IPS DF 4.7 (cell line): Measurements from ENCODE around the gene OTOP1.
"Not testable (repeated sequence)": the region's sequence is repeated elsewhere in the genome, so short reads cannot be mapped to it uniquely, and the experiment has no call there.

Experiments used
- DNase-seq: peaks from one replicate; pipeline ENCODE4 v3.0.0-alpha.2; 2013; ENCODE audit warnings: low spot score; ENCODE audit errors: extremely low read depth

OTOP1 gene

DNA sequence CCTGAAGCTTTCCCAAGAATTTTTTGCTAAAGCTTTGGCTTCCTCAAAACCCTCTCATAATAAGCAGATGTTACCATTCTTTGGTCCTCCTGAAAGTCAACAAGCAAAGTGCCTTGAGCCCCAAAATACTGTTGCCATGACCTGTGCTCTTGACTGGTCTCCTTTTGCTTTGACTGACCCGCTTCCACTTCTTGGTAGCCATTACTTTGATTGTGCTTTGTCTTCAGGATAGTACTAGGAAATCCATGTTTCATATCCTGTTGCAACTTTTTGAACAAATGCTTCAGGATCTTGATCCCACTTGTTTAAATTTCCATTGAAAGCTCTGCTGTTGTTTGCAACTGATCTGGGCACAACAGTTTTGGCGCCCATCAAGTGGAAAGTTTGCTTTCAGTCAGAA, 6.9 kb upstream of the OTOP1 start:
- no peak for DNase-seq

DNA sequence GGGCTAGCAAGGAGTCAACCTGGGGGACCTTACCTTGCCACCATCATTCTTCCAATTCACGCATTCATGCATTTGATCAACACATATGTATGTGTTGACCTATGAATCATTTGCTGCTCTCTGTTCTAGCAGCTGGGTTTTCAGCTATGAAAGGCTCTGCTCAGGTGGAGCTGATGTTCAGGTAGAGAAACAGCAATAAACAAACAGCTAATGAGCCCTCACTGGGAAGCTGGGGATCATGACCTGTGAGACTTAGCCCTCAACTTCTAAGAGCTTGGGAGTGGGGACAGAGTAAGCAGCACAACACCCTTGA, 1.6 kb upstream of the OTOP1 start:
- DNase-seq: no peak

- no peak for DNase-seq
These were observed 1.0 kb upstream of the OTOP1 start for GRCh38 chr4:4227510-4228355.

DNA sequence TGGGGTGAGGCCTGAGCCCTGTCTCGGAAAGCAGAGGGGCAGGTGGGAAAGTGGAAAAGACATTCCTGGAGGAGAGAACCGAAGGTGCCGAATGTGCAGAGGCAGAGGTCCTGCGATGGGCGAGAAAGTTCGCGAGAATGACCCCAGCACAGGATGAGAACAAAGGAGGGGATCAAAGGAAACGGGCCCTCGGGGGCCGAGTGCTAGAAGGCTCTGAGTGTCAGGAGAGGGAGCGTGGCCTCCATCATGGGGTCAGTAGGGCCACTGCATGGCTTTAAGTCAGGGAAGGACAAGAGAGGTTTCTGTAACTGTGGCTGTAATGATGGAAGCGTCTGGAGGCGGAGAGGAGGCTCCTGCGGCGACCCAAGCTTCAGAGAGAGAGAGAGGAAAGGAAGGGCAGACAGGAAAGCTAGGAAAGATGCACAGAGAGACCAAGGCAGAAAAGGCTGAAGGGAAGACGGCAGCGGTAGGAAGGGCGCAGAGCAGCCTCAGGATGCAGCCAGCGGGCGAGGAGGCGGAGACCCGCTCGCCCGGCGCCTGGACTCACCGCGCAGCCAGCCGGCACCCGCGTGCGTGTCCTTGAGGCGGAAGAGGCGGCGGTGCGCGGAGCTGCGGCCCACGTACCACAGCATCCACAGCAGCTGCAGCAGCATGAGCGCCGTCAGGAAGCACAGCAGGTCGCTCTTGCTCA, 669 bp downstream of the OTOP1 start:
- no peak for DNase-seq

GRCh38 chr4:4217113-4217512, 9.6 kb downstream of the OTOP1 start:
- DNase-seq: no peak

GRCh38 chr4:4216648-4217047, 10.1 kb downstream of the OTOP1 start:
- DNase-seq: no peak

GRCh38 chr4:4213674-4214073, 13.1 kb downstream of the OTOP1 start:
- not testable (repeated sequence) for DNase-seq

- DNase-seq: no peak
These were observed 20.5 kb downstream of the OTOP1 start for GRCh38 chr4:4206204-4206603.

DNA sequence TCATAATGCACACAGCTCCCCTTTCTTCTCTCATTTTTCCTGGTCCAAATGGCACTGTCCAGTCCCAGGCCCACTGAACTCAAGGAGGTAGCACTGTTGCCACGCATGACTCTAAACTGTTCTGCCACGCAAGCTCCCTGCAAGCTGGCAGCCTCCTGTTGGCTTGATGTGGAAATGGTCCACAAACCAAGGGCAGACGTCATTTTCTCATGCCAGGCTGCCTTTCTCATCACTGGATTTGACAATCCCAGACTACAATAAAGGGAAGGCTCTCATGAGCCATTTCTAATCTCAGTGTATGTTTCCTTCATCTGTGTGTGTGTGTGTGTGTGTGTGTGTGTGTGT, 22.4 kb downstream of the OTOP1 start:
- no peak for DNase-seq

- no peak for DNase-seq
These were observed 22.9 kb downstream of the OTOP1 start for GRCh38 chr4:4203688-4204400.

DNA sequence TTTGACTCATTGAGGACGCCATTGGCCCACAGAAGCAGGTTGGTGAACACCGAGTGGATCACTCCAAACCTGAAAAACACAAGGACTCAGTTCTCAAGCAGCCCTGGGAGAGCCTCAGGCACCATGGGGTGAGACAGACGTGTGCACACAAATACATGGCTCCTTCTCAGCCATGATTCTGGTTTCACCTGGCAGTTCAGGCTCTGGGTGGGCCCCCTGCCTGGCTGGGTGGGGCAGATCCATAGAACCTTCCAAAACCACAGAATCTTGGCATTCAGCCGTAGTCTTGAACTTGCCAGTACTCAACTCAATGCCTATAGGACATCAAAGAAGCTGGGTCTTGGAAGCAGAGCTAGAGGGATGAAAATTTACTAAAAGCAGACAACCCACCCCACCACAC, 24.2 kb downstream of the OTOP1 start:
- no peak for DNase-seq

GRCh38 chr4:4200624-4201023, 26.1 kb downstream of the OTOP1 start:
- DNase-seq: no peak

DNA sequence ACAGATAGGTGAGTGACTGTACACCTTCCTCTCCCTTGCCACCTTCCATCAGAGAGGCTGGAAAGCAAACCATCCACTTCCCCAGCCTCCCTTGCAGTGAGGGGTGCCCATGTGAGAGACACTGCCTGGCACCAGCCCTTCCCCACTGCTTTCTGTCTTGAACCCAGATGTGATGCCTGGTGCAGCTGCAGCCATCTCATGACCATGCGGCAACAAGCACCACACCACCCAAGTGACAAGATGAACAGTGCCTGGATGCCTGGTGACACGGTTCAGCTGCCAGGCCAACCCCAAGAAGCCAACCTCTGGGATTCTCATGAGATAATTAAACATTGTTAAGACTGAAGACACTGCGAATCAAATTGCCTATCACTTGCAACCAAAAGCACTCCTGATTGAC, 31.4 kb downstream of the OTOP1 start:
- no peak for DNase-seq

DNA sequence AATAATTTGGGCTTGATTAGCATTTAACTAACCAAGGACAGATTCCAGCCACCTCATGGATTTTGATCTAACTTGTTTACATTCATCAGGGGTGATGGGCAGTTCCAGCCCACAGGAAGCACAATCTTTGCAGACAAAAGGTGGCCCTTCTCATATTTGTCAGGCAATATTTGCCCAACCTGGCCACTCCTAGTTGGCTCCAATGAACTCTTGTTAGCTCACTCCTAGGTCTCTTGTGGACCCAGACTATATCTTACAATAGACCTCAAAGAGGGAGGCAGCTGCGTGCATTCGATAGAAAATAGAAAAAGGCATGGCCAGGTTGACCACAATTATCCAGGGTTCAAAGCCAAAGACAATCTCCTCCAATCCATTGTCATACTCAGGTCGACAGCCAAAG, 38.2 kb downstream of the OTOP1 start:
- not testable (repeated sequence) for DNase-seq

GRCh38 chr4:4185528-4185927, 41.2 kb downstream of the OTOP1 start:
- DNase-seq: no peak

GRCh38 chr4:4182835-4183568, 43.7 kb downstream of the OTOP1 start:
- no peak for DNase-seq

- no peak for DNase-seq
These were observed 56.1 kb downstream of the OTOP1 start for GRCh38 chr4:4170596-4171150.

DNA sequence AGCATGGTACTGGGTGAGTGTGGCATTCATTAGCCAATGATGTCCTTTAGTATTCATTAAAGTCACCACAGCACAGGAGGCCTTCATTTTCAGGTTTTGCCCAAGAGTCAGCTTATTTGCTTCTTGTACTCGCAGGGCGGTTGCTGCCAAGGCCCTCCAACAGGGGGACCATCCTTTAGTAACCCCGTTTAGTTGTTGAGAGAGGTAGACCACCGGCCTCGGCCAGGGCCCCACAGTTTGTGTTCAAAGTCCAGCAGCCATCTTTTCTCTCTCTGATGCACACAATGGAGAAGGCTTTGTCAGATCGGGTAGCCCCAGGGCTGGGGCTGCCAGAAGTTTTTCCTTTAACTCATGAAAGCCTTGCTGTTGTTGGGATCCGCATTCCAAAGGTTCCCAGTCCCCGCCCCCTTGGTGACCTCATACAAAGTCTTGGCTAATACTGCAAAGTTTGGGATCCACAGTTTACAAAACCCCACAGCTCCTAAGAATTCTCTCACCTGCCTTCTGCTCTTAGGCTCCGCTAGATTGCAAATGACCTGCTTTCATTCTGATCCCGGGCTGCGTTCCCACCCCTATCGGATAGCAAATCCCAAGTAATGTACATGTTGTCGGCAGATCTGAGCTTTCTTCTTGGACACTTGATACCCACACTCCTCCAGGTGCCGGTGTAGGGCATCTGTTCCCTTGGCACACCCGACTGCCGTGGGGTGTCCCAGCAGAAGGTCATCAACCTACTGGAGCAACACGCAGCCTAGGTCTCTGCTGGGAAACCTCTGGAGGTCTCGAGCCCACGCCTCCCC, 58.5 kb downstream of the OTOP1 start:
- not testable (repeated sequence) for DNase-seq

GRCh38 chr4:4166986-4167385, 59.7 kb downstream of the OTOP1 start:
- DNase-seq: not testable (repeated sequence)

DNA sequence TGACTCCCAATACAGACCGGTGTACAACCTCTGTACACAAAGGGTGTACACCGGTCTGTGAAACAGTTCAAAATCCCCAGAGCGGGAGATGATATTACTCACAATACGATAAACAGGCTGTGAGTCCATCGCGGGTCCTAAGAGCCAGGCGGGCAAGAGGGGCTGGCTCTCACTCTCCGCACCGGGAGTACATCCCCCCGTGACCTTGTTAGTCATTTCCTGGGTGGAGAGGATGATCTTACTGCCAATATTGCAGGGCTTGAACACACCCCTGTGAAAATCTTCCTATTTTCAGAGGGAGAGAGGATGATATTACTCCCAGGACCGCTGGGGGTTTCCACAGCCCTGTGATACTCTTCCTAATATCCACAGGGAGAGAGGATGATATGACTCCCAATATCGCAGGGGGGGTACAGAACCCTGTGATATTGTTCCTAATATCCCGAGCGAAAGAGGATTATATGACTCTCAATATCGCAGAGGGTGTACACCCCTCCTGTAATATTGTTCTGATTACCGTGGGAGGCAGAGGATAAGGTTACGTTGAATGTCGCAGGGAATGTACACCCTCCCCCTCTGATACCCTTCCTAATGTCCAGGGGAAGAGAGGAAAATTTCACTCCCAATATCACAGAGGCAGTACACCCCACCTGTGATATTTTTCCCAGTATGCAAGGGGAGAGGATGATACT, 60.9 kb downstream of the OTOP1 start:
- DNase-seq: not testable (repeated sequence)
